Measurements from ENCODE around the gene ETV3.

The ETV3 gene

DNA sequence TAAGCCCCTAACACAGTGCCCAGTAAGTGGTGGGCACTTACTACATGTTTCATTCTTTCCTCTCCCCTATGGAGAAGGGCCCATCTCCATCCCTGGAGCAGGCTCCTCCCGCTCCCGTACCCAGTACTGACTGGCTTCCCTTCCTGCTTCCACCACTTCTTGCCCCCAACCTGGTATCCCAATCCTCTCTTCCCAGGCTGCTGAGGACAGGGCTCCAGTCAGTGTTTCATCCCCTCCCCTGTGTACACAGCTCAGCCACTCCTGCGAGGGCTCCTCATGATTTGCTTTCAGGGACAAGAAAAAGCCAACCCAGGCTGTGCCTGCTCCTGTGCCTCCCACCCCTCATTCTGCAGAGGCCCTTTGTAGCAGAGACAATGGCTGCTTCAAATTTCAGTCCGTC, 20.8 kb upstream of the ETV3 start:
- DNase-seq: no peak

- no peak for DNase-seq
Measured at GRCh38 chr1:157157501-157158190, 19.5 kb upstream of the ETV3 start.

- peak; percentile 81 to 85 for DNase-seq
Measured at GRCh38 chr1:157156058-157156541, 17.9 kb upstream of the ETV3 start.

- DNase-seq: no peak
Measured at GRCh38 chr1:157155658-157156057, 17.5 kb upstream of the ETV3 start.

DNA sequence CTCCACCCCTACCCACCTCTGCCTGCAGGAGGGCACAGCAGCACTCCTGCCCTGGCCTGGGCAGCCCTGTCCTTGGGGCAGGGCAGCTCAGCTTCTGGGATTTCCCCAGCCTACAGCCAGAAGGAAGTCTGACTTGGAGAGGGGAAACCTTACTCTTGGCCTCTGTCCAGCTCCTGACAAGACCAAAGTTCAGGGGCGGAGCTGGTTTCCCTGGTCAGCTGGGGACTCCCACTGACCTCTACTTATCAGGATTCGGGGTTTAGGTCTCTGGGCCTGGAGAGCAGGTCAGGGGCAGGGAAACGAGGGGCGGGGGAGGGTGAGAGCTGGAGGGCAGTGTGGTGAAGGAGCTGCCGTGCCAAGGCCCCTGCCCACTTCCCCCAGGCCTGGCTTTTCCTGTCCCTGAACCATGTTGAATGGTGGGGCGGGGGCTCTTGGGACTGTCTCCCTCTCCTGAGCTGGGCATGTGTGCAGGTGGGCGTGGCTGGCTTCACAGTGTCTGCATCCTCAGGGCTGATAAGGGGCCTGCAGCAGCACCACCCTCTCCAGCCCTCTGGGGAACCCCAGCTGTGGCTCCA, 16.8 kb upstream of the ETV3 start:
- DNase-seq: no peak

DNA sequence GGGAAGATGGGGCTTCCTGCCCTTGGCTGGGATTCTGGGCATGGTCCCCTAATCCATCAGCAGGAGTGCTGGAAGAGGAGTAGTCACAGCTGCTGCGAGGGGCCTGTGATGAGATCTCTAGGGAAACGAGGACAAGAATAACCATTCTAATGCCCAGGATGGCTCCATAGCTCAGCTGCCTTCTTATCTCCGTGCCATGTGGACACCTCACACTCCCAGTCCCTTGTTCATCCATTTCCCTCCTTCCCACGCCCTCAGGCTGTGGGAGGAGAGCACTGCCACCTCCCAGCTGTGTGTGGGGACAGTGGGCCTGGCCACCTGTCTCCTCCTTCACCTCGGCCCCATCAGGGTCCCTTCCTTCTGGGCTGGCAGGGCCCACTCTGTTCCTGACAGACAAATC, 16.1 kb upstream of the ETV3 start:
- DNase-seq: no peak

- no peak for DNase-seq
Measured at GRCh38 chr1:157153746-157154145, 15.6 kb upstream of the ETV3 start.

- no peak for DNase-seq
Measured at GRCh38 chr1:157152510-157152909, 14.3 kb upstream of the ETV3 start.

GRCh38 chr1:157151506-157151905, 13.3 kb upstream of the ETV3 start:
- no peak for DNase-seq

DNA sequence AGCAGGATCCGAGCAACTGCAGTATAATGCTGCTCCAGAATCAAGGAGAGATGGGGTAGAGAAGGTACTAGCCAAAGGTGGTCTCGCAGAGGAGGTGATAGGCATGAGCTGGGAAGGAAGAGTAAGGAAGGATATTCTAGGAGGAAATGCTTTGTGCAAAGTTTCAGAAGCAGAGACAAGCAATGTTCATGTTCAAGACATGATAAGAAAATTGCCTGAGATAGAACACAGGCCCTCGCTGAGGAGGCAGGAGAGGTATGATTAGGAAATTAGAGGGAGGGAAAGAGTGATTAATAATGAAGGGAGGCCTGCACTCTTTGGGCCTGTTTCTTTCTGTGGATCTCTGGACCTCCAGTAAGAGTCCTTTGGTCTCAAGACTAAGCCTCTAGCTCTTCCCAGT, 12.9 kb upstream of the ETV3 start:
- DNase-seq: no peak

GRCh38 chr1:157150631-157151030, 12.4 kb upstream of the ETV3 start:
- no peak for DNase-seq

DNA sequence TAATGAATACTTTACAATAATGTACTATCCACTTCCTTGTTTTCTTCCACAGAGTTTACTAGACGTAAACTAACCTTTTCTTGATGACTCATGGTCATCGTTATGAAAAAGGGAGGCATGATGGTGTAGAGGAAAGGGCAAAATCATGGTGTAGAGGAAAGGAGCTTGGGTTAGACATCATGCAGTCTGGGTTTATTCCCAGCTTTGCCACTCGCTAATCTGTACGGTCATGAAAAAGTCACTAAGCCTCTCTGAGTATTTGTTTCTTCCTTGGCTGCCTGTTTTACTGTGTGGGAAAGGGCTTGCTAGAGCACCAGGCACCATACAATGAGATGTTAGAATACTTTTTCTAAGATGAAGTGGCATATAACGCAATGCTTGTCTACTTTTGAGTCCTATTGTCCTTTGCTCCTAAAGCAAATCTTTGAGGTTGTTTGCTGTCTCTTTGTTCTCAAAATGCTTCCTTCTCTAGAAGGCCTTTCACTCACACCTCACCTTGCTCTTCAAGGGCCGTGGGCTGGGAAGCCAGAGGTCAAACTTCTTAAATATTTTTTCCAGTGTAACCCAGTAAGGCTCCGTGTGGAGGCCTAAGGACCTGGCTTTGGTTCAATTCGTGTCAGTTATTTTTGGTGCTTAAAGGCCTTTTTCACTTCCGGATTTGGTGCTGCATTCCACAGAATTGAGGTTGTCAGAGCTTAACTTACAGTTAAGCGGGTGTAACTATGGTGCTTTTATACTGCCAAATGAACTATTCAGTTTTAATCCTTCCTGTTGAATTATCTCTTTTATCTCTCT, 9.9 kb upstream of the ETV3 start:
- no peak for DNase-seq

GRCh38 chr1:157147037-157147436, 8.8 kb upstream of the ETV3 start:
- no peak for DNase-seq

DNA sequence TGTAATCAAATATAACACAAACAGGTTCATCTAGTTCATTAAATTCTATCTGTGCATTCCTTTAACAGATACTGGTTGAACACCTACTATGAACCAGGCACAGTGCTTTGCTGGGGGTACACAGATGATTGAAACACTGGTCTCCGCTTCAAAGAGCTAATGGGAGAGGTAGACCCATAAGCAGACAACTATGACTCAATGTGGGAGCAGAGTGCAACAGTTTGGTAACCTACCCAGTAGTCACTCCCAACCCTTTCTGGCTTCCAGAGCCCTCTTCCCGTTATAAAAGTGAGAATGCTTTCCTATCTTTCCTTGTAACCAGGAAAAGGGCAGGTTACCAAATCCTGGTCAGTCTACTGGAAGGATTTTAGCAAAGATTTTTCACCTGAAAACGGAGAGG, 8.0 kb upstream of the ETV3 start:
- no peak for DNase-seq

DNA sequence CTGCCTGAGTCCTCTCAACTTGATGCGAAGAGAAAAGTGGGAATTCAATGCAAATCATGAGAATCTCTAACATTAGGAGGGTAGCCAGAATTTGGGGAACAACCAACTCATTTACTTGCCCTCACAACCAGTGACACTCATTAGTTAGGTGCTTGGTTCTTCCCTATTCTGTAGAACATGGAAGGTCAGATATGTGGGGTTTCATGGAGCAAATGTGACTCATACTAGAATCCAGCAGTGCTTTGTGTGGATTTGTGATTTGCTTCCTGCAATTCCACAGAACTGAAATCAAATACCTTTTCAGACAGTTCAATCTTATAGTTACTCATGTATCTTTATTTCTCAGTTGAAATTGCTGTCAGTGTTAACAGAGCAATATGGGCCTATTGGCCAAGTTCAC, 6.9 kb upstream of the ETV3 start:
- DNase-seq: no peak

DNA sequence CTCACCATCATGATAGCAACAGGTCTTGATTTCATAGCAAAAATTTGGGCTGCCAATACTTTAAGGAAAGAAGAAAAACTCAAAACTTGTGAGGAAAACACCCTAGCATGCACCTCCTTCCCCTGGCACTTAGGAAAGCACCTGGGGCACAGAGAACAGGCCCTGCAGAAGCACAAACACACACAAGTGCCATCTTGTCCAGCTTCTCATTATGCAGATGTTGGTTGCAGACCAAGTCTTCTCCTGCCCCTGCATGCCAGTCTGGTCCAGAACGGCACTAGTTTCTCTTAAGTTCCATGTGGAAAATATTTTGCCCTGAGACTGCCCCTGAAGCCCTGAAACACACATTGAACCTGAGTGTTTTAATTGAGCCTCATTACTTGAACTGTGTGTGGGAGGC, 6.3 kb upstream of the ETV3 start:
- DNase-seq: no peak

DNA sequence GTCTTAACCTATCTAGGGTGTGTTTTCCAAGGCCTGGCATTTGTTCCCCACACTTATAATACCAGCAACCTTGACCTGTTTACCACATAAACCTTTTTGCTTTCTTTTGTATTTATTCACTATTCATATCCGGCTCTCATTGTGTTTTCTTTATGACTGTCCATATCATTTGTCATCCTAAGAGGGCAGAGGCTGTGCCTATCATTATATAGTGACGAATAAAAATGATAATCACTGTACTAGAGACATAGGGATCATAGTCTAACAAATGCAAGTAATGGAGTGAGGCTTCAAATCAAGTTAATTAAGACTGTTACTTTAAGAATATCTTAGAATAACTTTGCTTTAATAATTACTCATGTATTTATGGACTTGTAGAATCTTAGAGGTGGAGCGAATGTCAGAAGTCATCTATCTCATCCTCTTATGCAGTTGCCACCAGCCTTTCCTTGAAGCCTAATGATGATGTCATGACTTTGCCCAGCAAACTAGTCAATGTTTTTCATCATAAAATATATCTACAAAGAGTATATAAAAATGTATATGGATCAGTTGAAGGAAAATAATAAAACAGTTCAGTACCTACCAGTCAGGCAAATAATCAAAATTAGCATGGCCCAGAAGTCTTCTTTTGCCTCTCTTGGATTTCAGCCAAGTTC, 4.7 kb upstream of the ETV3 start:
- DNase-seq: no peak

DNA sequence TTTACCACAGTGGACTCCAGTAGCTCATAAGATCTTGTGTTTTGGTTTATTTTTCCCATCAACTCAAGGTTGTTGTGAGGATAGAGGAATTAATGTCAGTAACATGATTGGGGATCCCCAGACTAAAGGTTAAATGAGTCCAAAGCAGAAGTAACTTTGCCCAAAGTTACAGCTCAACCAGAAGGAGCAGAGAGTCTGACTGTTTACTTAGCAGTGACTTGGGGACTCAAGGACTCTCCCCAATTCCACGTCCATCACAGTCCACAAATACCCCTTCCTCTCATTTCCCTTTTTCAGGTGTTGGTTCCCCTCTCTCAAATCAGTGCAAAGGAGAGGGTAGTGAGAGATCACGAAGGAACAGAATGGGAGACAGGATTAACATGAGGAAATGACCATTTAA, 4.0 kb upstream of the ETV3 start:
- DNase-seq: no peak

DNA sequence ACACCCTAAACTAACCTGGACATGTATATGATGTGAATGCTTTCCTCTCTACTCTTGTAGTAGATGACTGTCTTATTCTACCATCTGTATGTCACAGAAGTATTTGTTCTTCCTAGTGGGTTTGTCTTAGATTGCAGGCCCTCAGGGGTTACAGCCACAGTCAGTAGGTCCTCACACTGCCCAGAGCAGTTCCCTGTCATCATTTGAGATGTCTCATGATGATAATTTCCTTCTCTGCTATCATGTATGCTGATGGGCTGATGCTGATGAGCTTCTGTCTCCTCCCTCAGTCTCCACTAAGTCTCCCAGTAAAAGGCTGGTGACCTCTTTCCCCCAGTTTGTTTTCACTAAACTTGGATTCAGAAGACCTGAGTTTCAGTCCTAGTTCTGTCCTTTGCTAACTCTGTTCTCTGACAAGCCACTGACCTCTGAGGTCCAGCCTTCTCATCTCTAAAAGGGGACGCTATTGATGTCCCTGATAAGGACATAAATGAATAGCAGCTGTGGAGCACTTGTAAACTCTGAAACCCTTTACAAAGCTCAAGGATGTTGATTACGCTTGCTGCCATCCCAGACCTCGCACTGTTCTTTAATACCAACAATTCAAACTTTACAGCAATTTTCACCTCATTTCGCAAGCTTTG, 3.1 kb upstream of the ETV3 start:
- no peak for DNase-seq

GRCh38 chr1:157140063-157140588, 1.9 kb upstream of the ETV3 start:
- peak in 1 of 2 experiments; percentile 41 for DNase-seq

DNA sequence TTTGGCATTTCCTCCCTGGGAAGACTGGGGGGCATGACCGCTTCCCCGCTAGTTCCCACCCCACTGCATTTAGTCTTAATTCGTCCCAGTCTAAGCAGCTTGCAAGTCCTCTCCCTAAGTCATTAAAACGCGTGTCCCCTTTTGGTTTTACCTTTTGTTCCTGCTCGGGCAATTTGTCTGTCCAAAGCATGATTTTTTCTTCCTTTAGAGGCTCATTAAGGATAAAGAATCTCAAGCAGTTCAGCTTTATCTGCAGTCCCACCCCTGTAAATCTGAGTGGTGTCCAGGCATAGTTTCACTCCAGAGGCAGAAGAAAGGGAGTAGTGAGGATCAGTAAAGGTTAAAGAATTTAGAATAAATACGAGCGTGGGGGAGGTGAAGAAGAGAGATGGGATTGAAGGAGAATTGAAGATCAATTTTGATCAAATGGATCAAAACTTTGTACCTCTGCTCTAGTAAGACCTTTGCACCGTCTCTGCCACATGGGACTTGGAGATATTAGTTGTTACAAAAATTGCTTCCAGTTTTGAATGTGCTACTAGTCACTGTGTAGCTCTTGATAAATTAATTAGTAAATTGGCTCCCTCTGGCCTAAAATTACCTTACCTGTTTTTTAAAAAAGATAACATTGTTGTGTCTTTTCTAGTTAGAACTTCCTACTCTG, 989 bp upstream of the ETV3 start:
- no peak for DNase-seq

All from activated CD4-positive, alpha-beta T cell treated with anti-CD3 and anti-CD28 coated beads, Interleukin-2, amount 50 U/mL, for 48 hours (primary cell).